Anterior cingulate cortex (tissue), 58 donors: Measurements from ENCODE around the gene AGR3.

Experiments used
- DNase-seq, 58 donors: peaks; one replicate each; lab custom pipeline; 2025; lab: John Stamatoyannopoulos, UW

The AGR3 gene

GRCh38 chr7:16838891-16839290 is 42.9 kb downstream of the AGR3 start:
- DNase-seq, result no peak

GRCh38 chr7:16838386-16838785 is 43.4 kb downstream of the AGR3 start:
- DNase-seq, result no peak

- DNase-seq, result no peak
Observed at GRCh38 chr7:16836481-16836880, 45.3 kb downstream of the AGR3 start.

GRCh38 chr7:16833373-16833772 is 48.4 kb downstream of the AGR3 start:
- no peak for DNase-seq

- no peak for DNase-seq
Observed at GRCh38 chr7:16826060-16826459, 55.7 kb downstream of the AGR3 start.

GRCh38 chr7:16822029-16822428 is 59.8 kb downstream of the AGR3 start:
- DNase-seq, result no peak

GRCh38 chr7:16818732-16819131 is 63.1 kb downstream of the AGR3 start:
- no peak for DNase-seq

GRCh38 chr7:16817536-16817935 is 64.2 kb downstream of the AGR3 start:
- no peak for DNase-seq

GRCh38 chr7:16816824-16817223 is 65.0 kb downstream of the AGR3 start:
- peak in 5 of 58 donors; percentile 2 to 62 (median 16) for DNase-seq

- DNase-seq, result no peak
Observed at GRCh38 chr7:16815001-16815400, 66.8 kb downstream of the AGR3 start.

- no peak for DNase-seq
Observed at GRCh38 chr7:16813232-16813616, 68.6 kb downstream of the AGR3 start.

- no peak for DNase-seq
Observed at GRCh38 chr7:16812542-16813231, 69.1 kb downstream of the AGR3 start.

GRCh38 chr7:16811551-16811950 is 70.2 kb downstream of the AGR3 start:
- DNase-seq, result no peak

- no peak for DNase-seq
Observed at GRCh38 chr7:16810573-16810972, 71.2 kb downstream of the AGR3 start.

- no peak for DNase-seq
Observed at GRCh38 chr7:16810112-16810511, 71.7 kb downstream of the AGR3 start.
